Measurements from ENCODE around the gene LRTM2.
"Not testable (repeated sequence)": the region's sequence is repeated elsewhere in the genome, so short reads cannot be mapped to it uniquely, and the experiment has no call there.

The LRTM2 gene

DNA sequence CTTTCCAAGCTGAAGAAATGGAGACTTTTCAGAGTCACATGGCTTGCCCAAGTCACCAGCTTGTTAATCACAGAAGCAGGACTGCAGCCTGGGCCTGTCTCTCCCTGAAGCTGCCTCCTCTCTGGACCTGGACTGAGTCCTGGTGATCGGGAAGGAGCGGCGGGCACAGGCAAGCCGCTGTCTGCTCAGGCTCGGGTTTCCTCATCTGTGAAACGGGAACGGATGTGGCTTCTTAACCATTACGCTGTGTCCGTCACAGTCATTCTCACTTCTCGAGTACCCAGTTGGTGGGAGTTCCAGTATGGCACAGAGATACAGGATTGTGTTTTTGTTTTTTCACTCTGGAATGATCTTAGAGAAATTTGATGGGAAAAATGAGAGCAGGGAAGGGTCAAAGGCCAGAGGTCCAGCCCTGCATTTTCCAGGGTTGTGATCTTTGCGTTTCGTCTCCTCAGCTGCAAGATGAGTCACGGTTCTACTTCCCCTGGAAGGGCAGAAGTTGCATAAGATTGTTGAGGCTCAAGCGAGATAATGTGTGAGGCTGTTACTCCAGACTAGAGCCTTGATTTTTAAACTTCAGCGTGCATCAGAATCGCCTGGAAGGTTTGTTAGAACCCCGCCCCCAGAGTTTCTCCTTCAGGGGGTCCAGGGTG, 7.6 kb upstream of the LRTM2 start:
- DNase-seq: no peak

DNA sequence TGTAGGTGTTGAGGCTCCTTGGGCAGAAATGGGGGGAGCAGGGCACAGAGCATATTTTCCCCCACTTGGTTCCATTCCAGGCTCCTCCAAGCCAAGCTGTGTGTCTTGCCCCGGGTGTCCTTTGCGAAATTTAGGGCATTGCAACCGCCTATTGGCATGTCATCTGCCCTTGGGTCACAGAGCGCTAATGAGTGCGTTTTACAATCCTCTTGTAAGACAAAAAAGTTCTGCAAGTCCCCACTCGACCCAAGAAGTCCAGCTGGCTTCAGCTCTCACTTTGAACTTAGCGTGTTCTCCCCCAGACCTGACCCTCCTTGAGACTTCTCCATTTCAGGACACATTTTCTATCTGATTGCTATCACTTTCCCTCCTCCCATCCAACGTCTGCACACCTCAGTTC, 6.1 kb upstream of the LRTM2 start:
- DNase-seq: no peak

DNA sequence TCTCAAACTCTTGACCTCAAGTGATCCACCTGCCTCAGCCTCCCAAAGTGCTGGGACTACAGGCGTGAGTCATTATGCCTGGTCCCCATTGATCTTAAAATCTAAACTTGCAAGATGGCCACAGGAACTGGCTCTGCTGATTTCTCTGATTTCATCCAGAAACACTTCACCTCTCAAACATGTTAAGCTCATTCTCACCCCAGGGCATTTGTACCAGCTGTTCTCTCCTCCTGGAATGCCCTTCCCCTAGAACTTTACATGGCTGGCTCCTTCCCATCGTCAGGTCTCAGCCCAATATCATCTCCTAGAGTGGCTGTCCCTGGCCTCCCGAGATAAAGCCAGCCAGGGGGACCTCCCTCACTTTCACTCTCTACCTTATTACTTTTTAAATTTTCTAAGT, 5.3 kb upstream of the LRTM2 start:
- no peak for DNase-seq

DNA sequence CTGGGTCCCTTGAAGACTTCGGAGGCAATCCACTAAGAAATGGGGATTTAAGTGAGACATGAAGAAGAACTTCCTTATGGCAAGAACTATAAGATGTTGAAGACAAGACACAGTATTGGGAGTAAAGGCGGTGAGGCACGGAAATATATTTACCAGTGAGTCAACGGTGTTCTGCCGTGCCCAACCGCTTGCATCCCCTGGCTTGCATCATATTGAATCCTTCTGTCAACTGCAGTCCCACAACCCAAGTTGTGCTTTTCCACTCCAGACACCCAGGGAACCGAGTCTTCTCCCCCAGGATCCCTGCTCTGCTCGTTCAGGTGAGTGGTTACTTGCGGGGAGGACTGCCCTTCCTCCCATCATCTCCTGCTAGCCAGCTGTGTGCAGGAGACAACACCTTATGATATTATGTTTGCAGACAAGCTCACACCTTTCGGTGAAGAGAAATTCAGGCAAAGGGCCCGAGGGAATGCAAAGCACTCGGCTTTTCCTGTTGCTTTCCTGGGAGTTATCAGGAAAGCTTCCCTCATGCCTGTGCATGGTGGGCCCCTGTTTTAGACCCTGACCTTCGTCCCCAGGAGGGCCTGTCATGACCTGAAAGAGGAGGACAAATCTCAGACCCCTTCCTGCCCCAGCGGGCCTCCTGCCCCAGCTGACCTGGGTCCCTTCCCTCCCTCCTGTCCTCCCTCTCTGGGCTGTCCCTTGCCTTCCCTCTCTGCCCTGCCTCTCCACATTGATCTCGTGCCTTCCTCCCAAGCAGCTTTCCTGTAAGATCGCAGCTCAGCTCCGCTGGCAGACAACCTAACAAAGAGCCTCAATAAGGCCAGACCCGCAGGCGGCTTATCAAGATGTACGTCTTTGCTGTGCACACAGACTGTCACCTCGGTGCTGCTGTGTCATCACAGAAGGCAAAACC, 4.3 kb upstream of the LRTM2 start:
- DNase-seq: no peak

DNA sequence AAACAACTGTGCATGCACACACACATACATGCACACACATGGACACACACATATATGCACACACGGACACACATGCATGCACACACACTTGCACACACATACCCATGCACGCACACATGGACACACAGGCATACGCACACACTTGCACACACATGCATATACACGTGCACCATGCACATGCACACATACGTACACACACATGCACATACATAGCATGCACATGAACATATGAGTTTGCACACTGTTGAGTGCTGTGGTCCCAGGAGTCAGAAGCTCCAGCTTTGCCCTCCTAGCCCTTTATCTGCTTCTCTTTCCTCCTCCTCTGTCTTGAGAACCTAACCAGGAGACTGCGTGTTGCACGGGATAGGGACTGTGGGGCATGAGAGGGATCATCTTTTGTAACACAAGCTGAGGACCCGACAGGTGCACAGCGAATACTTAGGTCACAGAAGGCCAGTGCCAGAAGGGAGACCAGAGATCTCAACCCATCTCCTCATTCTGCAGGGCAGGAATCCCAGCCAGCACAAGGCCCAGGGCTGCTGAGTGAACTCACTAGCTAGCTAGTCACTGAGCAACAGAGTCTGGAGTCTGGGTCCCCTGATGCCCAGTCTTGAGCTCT, 3.5 kb upstream of the LRTM2 start:
- DNase-seq: no peak

DNA sequence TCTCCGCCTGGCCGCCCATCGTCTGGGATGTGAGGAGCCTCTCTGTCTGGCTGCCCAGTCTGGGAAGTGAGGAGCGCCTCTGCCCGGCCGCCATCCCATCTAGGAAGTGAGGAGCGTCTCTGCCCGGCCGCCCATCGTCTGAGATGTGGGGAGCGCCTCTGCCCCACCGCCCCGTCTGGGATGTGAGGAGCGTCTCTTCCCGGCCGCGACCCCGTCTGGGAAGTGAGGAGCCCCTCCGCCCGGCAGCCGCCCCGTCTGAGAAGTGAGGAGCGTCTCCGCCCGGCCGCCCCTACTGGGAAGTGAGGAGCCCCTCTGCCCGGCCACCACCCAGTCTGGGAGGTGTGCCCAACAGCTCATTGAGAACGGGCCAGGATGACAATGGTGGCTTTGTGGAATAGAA, 2.4 kb upstream of the LRTM2 start:
- not testable (repeated sequence) for DNase-seq

DNA sequence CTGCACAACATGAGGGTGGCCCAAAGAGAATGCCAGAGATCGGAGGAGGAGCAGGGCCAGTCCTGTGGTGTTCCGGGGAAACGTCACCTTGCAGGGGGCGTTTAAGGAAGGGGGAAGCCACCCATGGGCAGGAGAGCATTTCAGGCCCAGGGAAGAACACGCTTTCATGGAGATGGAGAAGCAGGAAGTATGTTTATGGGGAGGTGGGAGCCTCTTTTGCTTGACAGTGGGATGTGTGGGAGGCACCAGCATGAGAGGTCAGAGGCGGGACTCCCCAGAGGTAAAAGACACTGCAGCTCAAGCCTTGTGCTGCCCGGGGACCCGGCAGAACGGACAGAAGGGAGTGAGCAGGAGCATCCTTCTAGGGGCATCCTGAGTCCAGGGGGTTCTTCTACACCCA, 1.3 kb upstream of the LRTM2 start:
- no peak for DNase-seq

DNA sequence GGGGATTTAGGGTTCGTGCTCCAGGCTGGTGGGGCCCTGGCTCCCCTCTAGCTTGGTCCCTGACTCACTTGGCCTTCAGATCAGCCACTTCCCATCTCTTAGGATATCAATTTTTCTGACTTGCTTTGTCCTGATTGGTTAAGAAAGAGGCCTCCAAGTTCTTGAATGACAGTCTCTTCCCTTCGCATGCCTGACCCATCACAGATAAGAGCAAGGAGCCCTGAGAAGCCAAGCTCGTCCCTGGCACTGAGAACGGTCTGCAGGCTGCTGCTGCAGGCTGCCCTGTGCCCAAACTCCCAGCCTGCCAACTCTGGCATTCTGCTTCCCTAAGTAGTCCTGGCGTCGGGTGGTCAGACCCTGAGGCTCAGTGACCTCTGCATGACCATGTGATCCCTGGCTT, 794 bp upstream of the LRTM2 start:
- no peak for DNase-seq

DNA sequence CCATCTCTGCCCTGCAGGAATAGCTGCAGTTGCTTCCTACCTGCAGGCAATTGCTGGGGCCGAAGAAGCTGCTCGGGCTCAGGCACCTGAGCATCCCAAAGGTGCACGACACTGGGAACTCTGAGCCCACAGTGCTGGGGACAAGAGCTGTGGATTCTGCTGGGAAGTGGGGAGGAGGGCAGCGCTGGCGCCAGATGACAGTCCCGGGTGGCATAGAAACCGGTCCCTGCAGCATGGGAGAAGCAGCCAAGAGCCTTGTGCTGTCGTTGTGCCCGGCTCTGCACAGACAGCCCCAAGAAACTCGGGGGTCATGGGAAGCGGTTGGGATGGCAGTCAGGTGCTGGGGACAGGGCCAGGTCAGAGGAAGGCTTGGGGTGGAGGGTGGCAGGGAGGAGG, 529 bp downstream of the LRTM2 start:
- DNase-seq: no peak

DNA sequence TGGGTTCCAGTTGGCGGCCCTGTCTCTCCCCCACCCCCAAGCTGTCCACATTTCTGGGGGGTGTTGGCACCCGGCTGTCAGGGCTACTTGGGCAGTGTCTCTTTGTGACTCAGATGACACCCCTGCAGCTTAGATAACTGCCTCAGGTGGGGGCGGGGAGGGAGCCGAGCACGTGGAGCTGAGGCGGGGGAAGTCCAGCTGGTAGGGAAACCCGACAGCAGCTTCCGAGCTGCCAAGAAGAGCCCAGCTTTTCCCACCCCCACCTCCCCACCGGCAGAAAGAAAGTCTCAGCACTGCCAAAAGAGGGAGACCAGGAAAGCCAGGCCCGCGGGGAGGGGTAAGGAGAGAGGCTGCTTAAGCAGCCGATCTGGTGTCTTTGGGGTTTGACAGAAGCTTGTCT, 1.4 kb downstream of the LRTM2 start:
- DNase-seq: no peak

DNA sequence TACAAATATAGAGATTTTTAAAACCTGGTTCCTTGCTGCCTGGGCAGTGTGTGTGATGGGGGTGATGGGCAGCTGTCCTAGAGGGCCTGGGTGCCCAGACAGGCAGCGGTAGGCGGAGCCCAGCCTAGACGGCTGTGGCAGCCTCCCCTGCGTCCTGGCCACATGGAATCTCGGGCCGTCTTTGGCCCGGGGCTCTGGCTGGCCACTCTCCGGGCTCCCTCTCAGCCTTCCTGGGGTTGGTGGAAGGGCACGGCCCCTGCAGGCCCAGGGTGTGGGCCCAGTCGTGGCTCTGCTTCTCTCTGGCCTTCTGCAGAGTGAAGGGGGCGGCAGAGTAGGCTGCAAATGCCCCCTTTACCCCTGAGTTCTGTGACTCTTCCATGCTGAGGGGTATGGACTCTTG, 2.3 kb downstream of the LRTM2 start:
- no peak for DNase-seq

DNA sequence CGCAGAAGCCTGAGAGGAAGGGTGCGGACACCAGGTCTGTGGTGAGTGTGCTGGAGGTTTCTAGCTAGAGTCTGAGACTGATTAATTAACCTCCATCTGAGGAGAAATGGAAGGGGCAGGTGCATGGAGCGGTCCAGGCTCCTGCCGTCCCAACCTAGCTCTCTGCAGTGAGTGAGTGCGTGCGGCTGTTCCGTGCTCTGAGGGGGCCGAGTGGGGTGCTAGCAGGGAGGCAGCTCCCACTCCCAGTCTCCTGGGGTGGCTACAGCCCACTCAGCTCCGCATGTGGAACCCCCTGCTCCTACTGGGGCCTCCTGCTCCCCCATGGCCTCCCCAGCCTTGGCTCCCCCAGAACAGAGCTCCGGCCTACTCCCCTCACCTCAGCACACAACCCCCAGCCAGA, 2.9 kb downstream of the LRTM2 start:
- DNase-seq: no peak

DNA sequence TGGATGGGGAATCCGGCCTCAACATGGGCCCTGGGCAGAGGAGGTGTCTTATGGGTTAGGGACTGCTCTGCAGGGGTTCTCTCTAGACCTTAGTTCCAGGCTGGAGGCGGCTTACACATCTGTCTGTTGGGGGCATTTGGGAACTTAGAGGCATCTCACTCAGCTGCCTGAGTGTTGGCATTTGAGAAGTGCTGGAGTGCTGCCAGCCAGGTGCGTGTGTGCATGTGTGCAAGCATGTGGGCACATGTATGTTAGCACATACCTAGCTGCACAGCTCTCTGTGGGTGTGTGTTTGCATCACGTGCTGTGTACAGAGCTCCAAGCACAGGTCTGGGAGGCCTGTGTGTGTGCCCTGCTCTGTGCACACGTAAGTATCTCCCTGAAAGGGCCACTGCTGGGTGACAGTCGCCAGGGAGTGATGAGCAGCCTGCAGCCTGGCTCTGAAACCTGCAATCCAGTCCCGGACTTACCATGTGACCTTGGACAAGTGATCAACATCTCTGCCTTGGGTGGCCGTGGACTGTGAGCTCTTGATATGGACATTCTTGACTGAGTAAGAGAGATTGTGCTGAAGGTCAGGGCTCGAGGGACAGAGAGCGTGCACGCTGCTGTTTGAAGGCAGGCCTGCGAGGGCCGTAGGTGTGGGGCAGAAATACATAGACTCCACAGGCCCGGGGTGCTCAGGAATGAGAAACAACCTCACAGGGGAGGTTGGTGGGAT, 5.2 kb downstream of the LRTM2 start:
- no peak for DNase-seq

DNA sequence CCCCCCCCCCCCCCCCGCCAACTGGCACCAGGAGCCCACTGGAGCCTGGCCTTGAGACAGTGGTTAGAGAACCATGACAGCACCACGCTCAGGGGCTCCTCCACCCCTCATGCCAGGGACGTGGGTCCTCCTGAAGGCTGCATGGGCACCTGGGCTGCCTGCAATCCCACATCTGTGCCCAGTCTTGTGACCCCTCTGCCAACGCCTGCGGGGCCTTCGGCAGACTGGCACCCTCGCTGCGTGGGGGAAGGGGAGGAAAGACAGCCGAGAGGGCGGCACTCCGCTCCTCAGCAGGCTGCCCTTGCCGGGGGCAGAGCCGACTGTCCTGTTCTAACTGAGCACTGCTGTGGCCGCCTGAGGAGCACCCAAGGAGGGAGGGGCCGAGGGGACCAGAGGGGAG, 6.0 kb downstream of the LRTM2 start:
- DNase-seq: no peak

DNA sequence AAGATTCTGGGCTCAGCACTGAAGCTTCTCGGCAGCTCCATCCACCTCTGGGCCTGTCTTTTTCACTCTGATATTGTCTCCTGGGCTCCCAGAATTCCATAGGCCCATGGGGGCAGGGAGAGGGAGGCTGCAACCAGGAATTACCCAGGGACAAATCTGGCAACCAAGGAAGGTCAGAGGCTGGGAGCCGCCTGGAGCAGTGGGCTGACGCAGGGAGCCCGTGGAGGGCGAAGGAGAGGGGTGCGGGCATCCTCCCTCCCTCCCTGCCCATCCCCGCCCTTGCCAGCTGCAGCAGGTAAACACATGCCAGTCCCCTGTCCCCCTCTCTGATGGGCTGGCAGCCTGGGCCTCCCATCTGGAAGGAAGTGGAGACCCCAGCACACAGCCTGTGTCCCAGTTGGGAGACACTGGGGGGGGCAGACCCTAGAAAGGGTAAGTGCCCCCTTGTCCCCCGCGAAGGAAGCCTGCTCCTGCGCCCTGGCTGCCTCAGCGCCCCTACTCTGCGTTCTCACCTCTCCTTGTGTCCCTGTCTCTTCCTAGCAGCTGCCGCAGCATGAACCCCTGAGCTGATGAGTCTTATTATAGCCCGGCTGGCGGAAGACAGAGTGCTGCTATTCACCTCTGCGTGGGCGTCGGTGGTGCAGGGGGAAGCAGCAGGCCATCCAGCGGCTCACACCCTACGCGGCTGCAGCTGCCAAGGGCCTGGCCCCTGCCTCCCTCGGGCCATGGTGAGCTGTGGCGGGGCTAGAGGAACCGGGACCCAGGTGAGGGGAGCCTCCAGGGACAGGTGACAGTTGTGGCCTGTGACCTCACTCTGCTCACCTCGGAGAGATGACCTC, 6.7 kb downstream of the LRTM2 start:
- DNase-seq: no peak

DNA sequence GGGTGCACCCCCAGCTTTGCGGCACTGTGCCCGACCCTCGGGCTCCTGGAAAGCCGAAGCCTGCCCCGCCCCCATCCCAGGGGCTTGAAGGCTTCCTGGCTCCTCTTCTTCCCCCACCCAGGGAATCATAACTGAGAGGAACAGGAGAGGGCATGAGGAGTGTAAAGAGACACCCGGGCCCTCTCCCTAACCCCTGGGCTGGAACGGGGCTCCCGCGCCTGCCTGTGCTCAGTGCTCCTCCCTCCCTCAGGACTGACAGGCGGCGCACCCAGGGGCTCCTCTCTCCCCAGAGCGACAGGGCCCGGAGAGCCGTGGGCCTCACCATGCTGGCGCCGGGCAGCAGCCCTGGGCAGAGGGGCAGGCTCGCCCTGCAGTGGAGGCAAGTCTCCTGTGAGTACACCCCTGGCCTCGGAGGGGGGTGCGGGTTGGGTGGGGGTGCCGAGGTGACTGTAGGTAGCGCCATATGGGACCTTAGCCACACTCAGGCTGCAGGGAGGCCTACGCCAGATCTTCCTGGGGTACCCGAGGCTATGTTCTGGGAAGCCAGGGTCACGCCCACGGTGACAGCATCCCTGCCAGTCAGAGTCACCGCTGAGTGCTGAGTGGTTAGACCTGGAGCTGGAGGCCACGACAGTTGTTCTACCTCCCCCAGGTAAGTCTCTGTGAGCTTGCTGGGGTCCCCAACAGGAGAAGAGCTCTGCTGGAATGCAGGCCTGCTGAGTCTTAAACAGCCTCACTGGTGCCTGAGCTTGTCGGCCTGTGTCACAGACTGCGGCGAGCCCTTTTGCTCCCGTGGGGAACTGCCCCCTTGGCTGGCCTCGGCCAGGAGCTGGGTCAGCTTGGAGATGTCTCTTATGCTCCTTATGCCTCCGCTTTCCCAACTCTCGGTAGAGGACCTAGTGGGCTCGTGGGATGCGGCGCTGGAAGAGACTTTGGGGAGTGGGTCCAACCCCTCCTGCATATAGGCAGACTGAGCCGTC, 7.8 kb downstream of the LRTM2 start:
- DNase-seq: no peak

DNA sequence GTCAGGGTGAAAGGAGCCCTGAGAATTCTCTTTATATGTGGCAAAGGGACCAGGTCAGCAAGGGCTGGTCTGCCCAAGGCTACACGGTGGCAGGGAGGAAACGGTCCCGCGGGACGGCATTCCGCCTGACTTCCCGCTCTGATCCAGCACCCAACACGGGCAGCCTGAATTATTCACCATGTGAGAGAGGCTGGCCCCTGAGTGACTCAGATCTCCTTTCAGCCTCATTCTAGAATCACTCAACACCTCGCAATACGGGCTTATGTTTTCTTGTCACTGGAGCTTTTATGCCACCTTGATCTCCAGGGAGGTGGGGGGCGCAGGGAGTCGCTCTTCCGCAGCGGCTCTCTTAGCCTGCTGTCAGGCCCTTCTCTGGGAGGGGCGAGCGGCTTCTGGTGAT, 8.5 kb downstream of the LRTM2 start:
- no peak for DNase-seq

DNA sequence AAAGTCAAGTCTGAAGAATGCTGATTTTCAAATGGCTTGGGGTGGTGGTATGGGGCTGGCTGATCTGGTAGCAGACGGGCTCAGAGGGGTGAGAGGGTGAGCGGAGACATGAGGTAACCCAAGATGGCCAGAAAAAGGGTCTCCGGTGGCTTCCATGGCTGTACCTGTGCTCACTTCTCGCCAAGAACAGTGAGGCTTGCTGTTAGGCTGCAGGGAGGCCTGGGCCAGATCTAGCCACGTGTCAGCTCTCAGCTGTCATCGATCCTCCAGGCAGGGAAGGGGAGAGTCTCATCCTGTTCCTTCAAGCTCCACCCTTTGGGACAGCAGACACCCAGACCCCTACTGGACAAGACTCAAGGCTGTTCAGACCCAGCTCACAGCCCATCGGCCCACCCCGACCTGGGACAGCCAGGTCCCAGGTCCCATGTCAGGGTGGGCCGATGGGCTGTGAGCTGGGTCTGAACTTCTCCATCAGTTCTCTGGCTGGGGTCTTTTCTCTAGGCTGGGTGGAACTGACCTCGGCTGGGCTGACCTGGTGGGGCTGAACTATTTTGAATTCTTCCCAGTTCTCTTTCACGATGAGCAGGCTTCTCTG, 9.0 kb downstream of the LRTM2 start:
- DNase-seq: no peak

DNA sequence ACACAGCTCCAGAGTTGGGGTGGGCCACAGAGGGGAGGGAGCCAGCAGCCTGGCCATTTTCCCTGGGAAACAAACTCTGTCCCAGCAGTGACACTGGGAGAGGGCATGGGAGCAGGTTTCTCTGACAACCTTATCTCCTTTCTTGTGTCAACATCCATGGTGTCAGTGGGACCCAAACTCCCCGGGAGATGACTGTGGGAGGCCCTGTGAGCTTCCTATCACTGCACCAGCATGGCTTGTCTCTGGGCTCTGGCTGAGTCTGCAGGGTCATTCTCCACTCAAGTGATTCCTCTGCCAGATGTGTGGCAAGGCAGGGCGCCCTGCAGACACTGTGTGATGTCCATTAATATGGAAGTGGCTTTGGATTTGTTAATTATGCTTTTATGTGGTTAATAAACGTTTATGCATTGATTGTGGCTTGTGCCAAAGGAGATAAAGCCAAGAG, 10.1 kb downstream of the LRTM2 start:
- no peak for DNase-seq

Data from activated T-cell treated with anti-CD3 and anti-CD28 coated beads, Interleukin-2, amount 50 U/mL, for 1 hour (primary cell).